Measurements from ENCODE around the gene SPATA2L.

The SPATA2L gene

DNA sequence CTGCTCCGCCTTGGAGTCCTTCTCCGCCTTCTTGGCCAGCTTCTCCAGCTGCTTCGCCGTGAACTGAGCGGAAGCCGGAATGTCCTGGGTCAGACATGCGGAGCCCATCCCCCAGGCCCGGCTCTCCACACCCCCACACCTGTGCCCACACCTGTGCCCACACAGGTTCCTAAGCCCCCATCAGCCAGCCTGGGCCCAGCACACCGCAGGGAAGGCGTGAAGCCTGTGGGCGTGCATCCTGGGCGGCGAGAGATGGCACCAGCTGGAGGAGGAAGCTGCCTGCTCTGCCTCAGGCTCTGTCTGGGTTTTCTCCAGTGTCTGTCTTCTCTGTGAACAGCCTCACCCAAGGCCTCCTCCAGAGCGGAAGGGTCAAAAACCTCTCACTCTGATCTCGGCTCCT, 49.9 kb downstream of the SPATA2L start:
- DNase-seq (ENCODE audit: low read depth in 2 of 2) = no peak
- TF ChIP-seq, protein P1, sequence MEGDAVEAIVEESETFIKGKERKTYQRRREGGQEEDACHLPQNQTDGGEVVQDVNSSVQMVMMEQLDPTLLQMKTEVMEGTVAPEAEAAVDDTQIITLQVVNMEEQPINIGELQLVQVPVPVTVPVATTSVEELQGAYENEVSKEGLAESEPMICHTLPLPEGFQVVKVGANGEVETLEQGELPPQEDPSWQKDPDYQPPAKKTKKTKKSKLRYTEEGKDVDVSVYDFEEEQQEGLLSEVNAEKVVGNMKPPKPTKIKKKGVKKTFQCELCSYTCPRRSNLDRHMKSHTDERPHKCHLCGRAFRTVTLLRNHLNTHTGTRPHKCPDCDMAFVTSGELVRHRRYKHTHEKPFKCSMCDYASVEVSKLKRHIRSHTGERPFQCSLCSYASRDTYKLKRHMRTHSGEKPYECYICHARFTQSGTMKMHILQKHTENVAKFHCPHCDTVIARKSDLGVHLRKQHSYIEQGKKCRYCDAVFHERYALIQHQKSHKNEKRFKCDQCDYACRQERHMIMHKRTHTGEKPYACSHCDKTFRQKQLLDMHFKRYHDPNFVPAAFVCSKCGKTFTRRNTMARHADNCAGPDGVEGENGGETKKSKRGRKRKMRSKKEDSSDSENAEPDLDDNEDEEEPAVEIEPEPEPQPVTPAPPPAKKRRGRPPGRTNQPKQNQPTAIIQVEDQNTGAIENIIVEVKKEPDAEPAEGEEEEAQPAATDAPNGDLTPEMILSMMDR (IDR thresholded peaks at IDR 0.05; ENCODE audit: low read depth, low read length) = no peak
- no peak overlapping the region for H3K4me3 ChIP-seq (replicated peaks in 1 of 2; ENCODE audit: low read depth in 2 of 2, low read length in 2 of 2)

DNA sequence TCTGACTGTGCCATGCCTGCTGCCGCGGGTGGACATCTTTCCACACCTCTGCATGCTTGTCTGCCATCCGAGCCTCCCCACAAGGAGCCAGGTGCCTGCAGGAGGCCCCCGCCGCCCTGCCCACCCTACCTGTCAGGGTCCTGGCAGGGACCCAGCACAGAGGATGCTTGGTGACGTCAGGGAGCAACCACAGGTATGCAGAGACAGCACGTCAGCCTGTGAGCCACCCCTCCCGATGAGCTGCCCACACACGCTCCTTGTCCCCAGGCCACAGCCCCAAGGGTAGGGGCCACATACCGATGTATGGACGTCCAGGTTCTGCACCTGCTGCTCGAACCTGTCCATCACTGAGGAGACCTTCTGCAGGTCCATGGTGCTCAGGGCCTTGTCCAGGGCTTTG, 54.6 kb downstream of the SPATA2L start:
- DNase-seq (ENCODE audit: low read depth in 2 of 2) = no peak
- H3K4me3 ChIP-seq (replicated peaks in 1 of 2; ENCODE audit: low read depth in 2 of 2, low read length in 2 of 2) = no peak overlapping the region
- TF ChIP-seq, protein P1 (IDR thresholded peaks at IDR 0.05; ENCODE audit: low read depth, low read length) = no peak

Data from cardiac fibroblast (primary cell).